WERI-Rb-1 (cell line): ENCODE measurements around the gene TMEM256.

ENCODE experiments used
- DNase-seq: peaks from one replicate; pipeline ENCODE4 v3.0.0-alpha.2; 2020
- H3K27ac ChIP-seq: fragments of 250-450 bp; sonication (Bioruptor Pico); 2 replicates; pipeline ENCODE4 v1.5.1; 2020; ENCODE audit warnings: mild to moderate bottlenecking, moderate library complexity
- H3K27me3 ChIP-seq: fragments of 250-450 bp; sonication (Bioruptor Pico); 2 replicates; pipeline ENCODE4 v1.5.1; 2021; ENCODE audit warnings: mild to moderate bottlenecking, low read depth, moderate library complexity; ENCODE audit not compliant: insufficient read depth, severe bottlenecking
- H3K36me3 ChIP-seq: fragments of 250-450 bp; sonication (Bioruptor Pico); 2 replicates; pipeline ENCODE4 v1.5.1; 2020; ENCODE audit warnings: mild to moderate bottlenecking, moderate library complexity
- H3K4me3 ChIP-seq: 2 replicates; pipeline ENCODE4 v1.5.1; 2011; ENCODE audit warnings: low read depth, mild to moderate bottlenecking, control low read depth, low read length
- H3K9me3 ChIP-seq: fragments of 250-450 bp; sonication (Bioruptor Pico); 2 replicates; pipeline ENCODE4 v1.5.1; 2021; ENCODE audit warnings: mild to moderate bottlenecking, moderate library complexity; ENCODE audit not compliant: severe bottlenecking
- TF ChIP-seq, protein P1 (sequence below): IDR thresholded peaks from 2 replicates; pipeline ENCODE4 v1.5.1; 2011; ENCODE audit warnings: low read depth, mild to moderate bottlenecking, control low read depth, inconsistent platforms, low read length

TMEM256 gene

DNA sequence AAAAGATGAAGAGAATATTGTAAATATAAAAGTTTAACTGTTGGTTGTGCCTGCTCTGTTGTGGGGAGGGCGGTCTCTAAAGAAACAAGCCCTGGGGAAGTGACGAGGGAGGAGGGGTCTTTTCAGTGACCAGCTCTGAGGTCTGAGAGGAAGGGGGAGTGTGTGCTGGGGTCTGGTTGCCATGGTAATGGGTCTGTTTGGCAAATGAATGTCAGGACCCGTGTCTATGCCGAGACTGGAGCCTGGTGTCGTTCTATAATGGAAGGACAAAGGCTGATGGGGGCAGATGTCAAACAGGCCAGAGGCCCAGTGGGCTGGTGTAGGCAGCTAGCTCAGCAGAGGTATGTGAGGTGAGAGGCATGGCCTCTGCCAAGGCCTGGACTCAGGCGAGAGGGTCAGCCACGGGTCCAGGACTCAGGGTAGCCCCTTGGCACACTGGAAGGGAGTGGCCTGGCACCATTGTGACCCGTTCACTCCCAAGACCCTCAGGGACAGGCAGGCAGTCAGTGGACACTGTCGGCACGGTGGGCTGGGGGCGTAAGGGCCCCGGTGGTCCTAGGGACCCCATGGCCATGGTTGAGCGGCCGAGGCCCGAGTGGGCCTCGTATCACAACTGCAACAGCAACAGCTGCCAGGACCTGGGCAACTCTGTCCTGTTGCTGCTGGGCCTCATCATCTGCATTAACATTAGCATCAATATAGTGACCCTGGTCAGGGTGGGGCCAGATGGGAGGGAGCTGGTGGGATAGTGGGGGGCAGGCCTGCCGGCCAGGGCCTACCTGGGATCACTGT is 16.1 kb upstream of the TMEM256 start, which contains the start of gene SPEM1:
Gene SPEM1, plus strand, starts transcription at position 506 of the 792 bp plus-strand sequence. Its CDS starts 61 bp downstream, at position 567.
- Histone ChIP-seq H3K36me3 (peaks cover 9% of the 10 kb centered on the region), H3K9me3 (no peaks in the 10 kb centered on the region), H3K4me3 (no peak within 1 kb of the TSS), H3K27ac (no peak within 1 kb of the TSS), H3K27me3 (no peaks in the 10 kb centered on the region)
- DNase-seq = no peak
- TF ChIP-seq, protein P1, sequence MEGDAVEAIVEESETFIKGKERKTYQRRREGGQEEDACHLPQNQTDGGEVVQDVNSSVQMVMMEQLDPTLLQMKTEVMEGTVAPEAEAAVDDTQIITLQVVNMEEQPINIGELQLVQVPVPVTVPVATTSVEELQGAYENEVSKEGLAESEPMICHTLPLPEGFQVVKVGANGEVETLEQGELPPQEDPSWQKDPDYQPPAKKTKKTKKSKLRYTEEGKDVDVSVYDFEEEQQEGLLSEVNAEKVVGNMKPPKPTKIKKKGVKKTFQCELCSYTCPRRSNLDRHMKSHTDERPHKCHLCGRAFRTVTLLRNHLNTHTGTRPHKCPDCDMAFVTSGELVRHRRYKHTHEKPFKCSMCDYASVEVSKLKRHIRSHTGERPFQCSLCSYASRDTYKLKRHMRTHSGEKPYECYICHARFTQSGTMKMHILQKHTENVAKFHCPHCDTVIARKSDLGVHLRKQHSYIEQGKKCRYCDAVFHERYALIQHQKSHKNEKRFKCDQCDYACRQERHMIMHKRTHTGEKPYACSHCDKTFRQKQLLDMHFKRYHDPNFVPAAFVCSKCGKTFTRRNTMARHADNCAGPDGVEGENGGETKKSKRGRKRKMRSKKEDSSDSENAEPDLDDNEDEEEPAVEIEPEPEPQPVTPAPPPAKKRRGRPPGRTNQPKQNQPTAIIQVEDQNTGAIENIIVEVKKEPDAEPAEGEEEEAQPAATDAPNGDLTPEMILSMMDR = no peak

DNA sequence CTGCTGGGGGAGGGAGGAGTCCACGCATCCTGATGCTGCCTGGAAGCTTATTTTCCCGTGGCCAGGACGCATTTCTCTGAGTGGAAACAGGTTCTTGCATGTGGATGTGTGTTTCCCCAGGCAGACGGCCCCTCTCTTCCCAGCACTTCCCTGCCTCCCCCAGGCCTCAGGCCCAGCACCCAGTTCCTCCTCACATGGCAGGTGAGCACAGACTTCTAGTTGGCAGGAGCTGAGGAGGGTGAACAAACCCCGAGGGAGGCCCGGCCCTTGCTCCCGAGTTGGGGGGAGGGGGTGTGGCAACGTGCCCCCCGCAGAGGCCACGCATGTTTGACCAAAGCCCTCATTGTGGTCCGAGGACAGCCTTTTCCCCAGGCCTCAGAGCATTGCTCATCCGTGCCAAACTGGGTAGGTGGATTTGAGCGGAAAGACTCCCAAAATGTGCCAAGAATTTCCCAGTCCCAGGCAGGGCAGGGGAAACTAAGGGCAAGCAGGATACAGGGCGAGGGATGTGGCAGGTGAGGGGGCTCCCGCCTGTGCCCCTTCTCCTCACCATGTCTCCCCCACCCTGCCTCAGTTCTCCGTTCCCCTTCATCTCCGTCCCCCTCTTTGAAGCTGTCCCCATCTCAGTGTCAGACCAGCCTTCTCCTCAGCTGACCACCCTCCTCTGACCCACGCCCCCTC is 14.7 kb upstream of the TMEM256 start:
- DNase-seq = no peak
- Histone ChIP-seq H3K36me3 (peaks cover 9% of the 10 kb centered on the region), H3K27me3 (no peaks in the 10 kb centered on the region), H3K27ac (no peak overlapping the region), H3K4me3 (no peak overlapping the region), H3K9me3 (no peaks in the 10 kb centered on the region)
- TF ChIP-seq, protein P1 = no peak

DNA sequence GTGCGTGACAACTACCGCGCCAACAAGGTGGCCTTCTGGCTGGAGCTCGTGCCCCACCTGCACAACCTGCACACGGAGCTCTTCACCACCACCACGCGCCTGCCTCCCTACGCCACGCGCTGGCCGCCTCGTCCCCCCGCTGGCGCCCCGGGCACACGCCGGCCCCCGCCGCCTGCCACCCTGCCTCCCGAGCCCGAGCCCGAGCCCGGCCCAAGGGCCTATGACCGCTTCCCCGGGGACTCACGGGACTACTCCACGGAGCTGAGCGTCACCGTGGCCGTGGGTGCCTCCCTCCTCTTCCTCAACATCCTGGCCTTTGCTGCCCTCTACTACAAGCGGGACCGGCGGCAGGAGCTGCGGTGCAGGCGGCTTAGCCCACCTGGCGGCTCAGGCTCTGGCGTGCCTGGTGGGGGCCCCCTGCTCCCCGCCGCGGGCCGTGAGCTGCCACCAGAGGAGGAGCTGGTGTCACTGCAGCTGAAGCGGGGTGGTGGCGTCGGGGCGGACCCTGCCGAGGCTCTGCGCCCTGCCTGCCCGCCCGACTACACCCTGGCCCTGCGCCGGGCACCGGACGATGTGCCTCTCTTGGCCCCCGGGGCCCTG is 13.3 kb upstream of the TMEM256 start:
- Histone ChIP-seq H3K27me3 (no peaks in the 10 kb centered on the region), H3K9me3 (no peaks in the 10 kb centered on the region), H3K27ac (no peak overlapping the region), H3K4me3 (no peak overlapping the region), H3K36me3 (peaks cover 9% of the 10 kb centered on the region)
- TF ChIP-seq, protein P1 = no peak
- DNase-seq = no peak

DNA sequence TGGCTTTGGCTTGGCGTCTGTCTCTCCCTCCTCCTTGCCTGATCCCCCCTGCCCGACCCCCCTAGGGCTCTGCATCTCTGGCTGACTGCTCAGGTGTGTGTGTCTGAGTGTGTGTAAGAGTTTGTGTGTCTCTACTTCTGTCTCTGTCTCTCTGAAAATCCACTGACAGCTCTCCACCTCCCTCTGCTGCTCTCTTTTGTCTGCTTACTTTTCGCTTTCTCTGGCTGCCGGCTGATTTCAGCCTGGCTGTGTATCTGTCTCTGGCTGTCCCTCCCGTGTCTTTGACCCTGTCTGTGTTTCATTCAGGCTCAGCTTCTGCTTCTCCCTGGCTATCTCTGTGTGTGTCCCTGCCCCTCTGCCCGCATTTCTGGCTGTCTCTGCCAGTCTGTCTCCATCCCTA is 12.4 kb upstream of the TMEM256 start:
- H3K27ac ChIP-seq = no peak overlapping the region
- H3K36me3 ChIP-seq = peaks cover 9% of the 10 kb centered on the region
- DNase-seq = no peak
- no peaks in the 10 kb centered on the region for H3K27me3 ChIP-seq
- TF ChIP-seq, protein P1 = no peak
- no peaks in the 10 kb centered on the region for H3K9me3 ChIP-seq
- H3K4me3 ChIP-seq = no peak overlapping the region

DNA sequence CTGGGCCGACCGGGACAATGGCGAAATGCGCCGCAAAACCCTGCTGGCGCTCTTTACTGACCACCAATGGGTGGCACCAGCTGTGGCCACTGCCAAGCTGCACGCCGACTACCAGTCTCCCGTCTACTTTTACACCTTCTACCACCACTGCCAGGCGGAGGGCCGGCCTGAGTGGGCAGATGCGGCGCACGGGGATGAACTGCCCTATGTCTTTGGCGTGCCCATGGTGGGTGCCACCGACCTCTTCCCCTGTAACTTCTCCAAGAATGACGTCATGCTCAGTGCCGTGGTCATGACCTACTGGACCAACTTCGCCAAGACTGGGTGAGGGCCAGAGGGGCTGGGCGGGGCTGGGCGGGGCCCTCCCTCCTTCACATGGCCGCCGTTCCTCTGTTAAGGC is 11.9 kb upstream of the TMEM256 start:
- Histone ChIP-seq H3K27me3 (no peaks in the 10 kb centered on the region), H3K27ac (no peak overlapping the region), H3K4me3 (no peak overlapping the region), H3K9me3 (no peaks in the 10 kb centered on the region), H3K36me3 (peaks cover 9% of the 10 kb centered on the region)
- TF ChIP-seq, protein P1 = no peak
- no peak for DNase-seq
